IPS-NIHi7 (cell line): ENCODE results near the gene ITPKC.

Source experiments
- DNase-seq: peaks from one replicate; pipeline ENCODE4 v3.0.0; 2012; ENCODE audit warnings: mixed read lengths; ENCODE audit errors: extremely low spot score

The ITPKC gene

GRCh38 chr19:40690050-40690692 is 26.7 kb upstream of the ITPKC start, which contains the start of gene NUMBL:
Gene NUMBL (minus strand): TSS chr19:40690651. CDS start chr19:40690483, 168 bp downstream.
- DNase-seq, result no peak

DNA sequence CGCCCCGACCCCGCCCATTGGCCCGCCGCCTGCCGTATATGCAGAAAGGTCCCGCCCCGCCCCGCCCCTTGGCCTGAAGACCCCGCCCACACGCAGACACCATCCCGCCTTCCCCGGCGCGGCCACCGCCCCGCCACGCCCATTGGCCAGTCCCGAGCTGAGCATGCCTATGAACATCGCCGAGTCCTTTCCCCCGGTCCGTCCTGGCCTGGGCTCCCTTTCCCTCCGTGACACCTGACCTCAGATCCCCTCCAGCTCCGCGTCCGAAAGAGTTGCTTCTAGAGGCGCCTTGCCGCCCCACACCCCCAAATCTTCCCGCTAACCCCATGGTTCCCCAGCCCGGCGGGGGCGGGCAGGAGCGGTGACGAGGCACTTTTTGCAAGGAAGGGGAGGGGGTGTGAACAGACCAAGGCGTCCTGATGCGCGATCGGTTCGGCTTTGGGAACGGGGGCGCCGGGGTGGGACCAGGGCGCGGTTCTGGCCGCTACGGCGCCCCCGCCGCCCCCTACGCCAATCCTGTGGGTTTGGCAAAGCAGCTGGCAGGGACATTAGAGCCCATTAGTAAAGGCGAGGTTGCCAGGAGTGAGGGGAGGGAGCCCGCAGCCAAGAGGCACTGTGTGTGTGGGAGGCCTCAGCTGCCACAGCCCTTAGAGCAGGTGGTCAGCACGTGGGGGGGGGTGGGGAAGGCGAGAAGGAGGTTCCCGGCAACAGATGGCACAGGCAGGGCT is 26.1 kb upstream of the ITPKC start:
- DNase-seq, result peak; percentile 99

- DNase-seq, result peak; percentile 56
Measured at GRCh38 chr19:40691421-40692211, 25.3 kb upstream of the ITPKC start.

- DNase-seq, result no peak
Measured at GRCh38 chr19:40692212-40692551, 24.7 kb upstream of the ITPKC start.

GRCh38 chr19:40693150-40693788 is 23.6 kb upstream of the ITPKC start:
- no peak for DNase-seq

- DNase-seq, result no peak
Measured at GRCh38 chr19:40693896-40694295, 23.0 kb upstream of the ITPKC start.

GRCh38 chr19:40695881-40696280 is 21.0 kb upstream of the ITPKC start:
- DNase-seq, result no peak

DNA sequence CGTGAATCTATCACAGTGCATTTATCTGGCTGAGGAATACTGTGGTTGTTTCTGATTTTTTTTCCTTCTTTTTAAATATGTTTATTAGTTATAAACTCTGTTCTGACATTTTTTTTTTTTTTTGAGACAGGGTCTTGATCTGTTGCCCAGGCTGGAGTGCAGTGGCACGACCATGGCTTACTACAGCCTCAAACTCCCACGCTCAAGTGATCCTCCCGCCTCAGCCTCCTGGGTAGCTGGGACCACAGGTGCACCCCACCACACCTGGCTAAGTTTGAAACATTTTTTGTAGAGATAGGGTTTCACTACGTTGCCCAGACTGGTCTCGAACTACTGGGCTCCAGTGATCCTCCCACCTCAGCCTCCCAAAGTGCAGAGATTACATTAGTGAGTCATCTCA is 19.9 kb upstream of the ITPKC start:
- DNase-seq, result no peak

DNA sequence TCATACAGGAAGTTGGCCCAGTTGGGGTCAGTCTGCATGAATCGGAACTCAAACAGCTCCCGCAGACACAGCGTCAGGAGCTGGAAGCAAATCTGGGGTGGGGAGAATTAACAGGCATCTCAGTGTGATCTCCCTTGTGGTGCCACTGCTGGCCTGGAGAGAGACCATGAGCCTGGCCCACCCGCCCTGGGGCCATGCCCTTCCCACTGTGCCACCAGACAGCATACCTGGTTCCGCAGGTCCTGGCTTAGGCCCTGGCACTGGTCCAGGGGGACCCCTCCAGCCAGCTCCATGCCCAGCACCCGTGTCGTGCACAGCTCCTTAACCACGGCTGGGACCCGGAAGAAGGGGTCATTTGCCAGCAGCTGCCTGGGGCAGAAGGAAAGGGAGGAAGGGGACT is 16.8 kb upstream of the ITPKC start:
- DNase-seq, result no peak

DNA sequence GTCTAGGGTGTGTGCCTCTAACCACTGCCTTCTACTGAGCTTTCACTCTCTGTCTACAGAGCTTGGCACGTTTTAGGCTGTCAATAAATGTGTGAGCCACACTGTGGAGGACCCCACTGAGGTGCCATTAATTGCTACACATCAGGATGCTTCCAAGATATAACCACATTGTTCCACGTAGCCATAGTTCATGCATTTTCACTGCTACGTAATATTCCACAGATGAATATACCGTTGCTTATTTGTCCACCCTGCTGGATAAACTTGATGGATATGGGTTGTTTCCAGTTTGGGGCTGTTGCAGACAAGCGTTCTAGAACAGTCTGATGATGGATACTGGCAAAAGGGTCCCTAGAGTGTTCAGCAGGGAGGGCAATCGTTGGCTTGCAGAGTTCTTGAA is 15.2 kb upstream of the ITPKC start:
- DNase-seq, result no peak

GRCh38 chr19:40702337-40703012 is 14.4 kb upstream of the ITPKC start:
- DNase-seq, result peak; percentile 78

- DNase-seq, result no peak
Measured at GRCh38 chr19:40703029-40703755, 13.7 kb upstream of the ITPKC start.

DNA sequence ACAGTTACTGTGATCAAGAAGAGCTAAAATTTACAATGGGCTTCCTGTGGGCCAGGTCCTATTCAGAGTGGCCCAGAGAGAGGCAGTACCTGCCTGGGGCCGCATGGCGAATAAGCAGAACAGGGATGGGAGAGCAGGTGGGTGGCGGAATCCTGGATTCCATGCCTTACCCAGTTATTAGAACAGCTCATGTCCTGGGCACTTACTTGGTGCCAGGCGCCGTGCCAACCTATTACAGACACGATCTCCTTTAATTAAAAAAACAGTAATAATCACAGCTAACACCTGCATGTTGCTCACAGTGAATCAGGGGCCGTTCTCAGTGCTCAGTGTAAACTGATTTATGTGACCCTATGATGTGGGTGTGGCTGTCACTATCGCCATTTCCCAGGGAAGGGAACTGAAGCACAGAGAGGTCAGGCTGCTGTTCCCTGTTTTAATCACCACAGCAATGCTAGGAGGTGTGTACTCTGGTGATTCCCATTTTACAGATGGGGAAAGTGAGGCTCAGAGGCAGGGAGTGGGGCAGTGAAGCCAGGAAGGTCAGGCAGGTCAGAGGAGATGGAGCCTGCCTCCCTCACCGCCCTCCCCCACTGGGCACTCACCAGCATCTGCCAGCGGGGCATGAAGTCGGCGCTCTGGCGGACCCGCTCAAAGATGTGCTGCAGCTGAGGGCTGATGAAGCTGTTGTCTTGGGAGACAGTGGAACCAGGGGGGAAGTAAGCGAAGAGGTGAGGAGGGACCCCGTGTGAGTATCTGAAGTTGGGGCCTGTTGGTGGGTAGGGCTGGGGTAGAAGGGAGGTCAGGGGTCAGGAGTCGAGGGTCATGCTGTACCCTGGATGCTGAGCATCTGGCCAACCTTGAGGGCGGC is 12.2 kb upstream of the ITPKC start:
- DNase-seq, result no peak

DNA sequence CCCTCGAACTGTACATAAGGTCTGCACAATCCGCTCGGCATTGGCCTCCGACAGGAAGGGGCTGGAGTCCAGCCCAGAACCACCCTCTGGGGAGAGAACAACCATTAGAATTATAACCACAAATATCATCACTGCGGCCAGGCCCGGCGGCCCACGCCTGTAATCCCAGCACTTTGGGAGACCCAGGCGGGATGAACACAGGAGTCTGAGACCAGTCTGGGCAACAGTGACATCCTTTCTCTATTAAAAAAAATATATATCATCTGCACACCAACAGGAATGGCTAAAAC is 11.6 kb upstream of the ITPKC start:
- DNase-seq, result no peak

DNA sequence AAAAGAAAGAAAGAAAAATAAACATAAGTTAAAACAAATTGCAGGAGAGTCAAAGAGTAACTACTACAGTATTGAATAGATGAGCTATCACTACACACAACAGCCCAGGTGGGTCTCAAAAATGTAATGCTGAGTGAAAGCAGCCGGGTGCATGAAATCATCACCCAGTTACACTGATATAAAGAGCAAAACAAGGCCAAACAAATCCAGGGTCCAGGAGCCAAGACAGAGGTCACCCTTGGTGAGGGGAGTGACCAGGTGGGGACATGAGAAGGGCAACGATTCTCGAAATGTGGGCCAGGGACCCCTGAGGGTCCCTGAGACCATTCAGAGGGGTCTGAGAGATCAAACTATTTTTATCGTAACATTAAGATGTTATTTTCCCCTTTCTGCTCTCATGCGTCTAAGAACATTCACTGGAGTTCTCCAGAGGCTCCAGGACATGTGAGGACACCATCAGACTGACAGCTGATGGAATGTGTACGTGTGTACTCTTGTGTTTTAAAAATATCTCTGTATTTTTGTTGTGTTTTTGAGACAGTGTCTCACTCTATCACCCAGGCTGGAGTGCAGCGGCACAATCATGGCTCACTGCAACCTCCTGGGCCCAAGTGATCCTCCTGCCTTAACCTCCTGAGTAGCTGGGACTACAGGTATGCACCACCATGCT is 10.8 kb upstream of the ITPKC start:
- DNase-seq, result no peak

DNA sequence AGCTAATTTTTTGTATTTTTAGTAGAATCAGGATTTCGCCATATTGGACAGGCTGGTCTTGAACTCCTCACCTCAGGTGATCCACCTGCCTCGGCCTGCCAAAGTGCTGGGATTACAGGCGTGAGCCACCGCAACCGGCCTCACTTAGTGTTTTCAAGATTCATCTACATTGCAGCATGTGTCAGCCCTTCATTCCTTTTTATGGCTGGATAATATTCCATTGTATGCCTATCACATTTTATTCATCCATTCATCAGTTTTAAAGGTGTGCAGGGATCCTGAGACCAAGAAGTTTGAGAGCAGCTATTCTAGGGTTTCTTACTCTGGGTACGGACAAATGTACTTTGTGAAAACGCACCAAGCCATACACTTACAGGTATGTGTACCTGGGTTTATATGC is 9.3 kb upstream of the ITPKC start:
- no peak for DNase-seq

DNA sequence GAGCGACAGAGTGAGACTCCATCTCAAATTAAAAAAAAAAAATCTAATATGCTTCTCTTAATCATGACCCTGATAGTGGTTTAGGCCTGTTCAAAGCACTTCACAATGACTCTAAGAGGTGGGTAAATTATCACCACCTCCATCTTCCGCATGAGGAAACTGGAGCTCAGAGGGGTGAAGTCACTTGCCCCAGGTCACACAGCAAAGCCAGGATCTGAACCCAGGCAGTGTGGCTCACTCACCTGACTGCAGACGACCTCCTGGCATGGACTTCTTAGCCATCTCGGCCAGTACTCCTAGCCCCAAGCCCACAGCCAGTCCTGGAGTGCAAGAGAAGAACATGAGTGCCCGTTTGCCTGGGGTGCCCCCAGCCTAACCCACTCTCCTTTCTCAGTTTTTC is 7.1 kb upstream of the ITPKC start:
- DNase-seq, result no peak

DNA sequence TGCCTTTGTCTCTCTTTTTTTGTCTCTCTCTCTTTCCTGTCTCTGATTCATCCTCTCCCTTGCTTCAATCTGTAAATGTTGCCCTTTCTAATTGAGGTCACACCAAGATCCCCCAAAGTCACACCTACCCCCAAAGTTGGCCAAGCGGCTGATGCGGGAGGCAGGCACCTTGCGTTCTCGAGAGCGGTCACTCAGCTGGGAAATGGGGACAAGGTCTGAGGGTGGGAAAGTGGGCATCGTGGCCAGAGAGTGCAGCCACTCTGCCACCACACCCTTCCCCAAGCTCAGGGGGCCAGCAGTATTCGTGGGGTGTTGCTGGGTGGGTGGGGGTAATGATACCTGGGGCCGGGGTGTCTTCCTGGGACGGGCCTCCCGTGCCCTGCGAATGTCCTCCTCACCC is 3.0 kb upstream of the ITPKC start:
- no peak for DNase-seq

GRCh38 chr19:40714441-40715299 is 2.2 kb upstream of the ITPKC start:
- peak; percentile 92 for DNase-seq
